WTC11 (cell line): Measurements from ENCODE around the gene PICALM.

Source experiments
- CREM ChIP-seq: sonication (generic); formaldehyde crosslinking; IDR thresholded peaks from 2 replicates; pipeline ENCODE4 v1.8.1; 2022; ENCODE audit warnings: mild to moderate bottlenecking, missing genetic modification reagents, moderate library complexity
- NR1H2 ChIP-seq: sonication (generic); formaldehyde crosslinking; IDR thresholded peaks from 2 replicates; pipeline ENCODE4 v1.9.0; 2021; ENCODE audit warnings: mild to moderate bottlenecking, moderate library complexity, missing genetic modification reagents
- SMAD4 ChIP-seq: sonication (generic); formaldehyde crosslinking; IDR thresholded peaks from 2 replicates; pipeline ENCODE4 v1.8.0; 2022; ENCODE audit warnings: mild to moderate bottlenecking, missing genetic modification reagents
- SP1 ChIP-seq: sonication (generic); formaldehyde crosslinking; conservative IDR thresholded peaks from 2 replicates; pipeline ENCODE4 v1.8.1; 2022; ENCODE audit warnings: missing genetic modification reagents
- TP53 ChIP-seq: sonication (generic); formaldehyde crosslinking; IDR thresholded peaks from 2 replicates; pipeline ENCODE4 v1.8.1; 2023; ENCODE audit warnings: mild to moderate bottlenecking, missing genetic modification reagents
- TF ChIP-seq, protein P1 (sequence below): sonication (generic); formaldehyde crosslinking; IDR thresholded peaks from 2 replicates; pipeline ENCODE4 v1.8.1; 2022; ENCODE audit warnings: low read depth, mild to moderate bottlenecking, moderate library complexity, missing genetic modification reagents, borderline replicate concordance
- TF ChIP-seq, protein P2 (sequence below): sonication (generic); formaldehyde crosslinking; IDR thresholded peaks from 2 replicates; pipeline ENCODE4 v1.8.0; 2022; ENCODE audit warnings: mild to moderate bottlenecking, missing genetic modification reagents
- TF ChIP-seq, protein P3 (sequence below): fragments of 200-600 bp; IDR thresholded peaks from 2 replicates; pipeline ENCODE4 v1.8.0; 2022; ENCODE audit warnings: antibody characterized with exemption
- TF ChIP-seq, protein P4 (sequence below): sonication (generic); formaldehyde crosslinking; IDR thresholded peaks from 2 replicates; pipeline ENCODE4 v1.8.0; 2022; ENCODE audit warnings: mild to moderate bottlenecking, missing genetic modification reagents
- TF ChIP-seq, protein P5 (sequence below): sonication (generic); formaldehyde crosslinking; IDR thresholded peaks from 2 replicates; pipeline ENCODE4 v1.8.0; 2022; ENCODE audit warnings: mild to moderate bottlenecking, missing genetic modification reagents

DNA sequence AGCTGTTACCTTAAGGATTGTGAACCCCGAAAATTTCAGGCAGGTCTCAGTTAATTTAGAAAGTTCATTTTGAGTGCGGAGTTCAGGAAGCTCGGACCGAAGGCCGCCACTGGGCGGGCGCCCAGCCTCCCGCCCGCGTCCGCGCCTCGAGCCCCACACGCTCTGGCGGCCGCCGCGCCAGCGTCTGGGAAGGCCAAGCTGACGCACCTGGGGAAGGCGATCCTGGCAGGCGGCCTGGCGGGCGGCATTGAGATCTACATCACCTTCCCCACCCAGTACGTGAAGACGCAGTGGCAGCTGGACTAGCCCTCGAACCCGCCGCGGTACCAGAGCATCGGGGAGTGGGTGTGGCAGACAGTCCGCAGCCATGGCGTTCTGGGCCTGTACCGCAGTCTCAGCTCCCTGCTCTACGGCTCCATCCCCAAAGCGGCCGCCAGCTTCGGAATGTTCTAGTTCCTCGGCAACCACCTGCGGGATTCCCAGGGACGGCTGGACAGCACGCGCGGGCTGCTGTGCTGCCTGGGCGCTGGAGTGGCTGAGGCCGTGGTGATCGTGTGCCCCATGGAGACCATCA is 134.2 kb downstream of the PICALM start:
- TF ChIP-seq SMAD4 (CRISPR knock-in tag): no peak
- TF ChIP-seq, protein P1, sequence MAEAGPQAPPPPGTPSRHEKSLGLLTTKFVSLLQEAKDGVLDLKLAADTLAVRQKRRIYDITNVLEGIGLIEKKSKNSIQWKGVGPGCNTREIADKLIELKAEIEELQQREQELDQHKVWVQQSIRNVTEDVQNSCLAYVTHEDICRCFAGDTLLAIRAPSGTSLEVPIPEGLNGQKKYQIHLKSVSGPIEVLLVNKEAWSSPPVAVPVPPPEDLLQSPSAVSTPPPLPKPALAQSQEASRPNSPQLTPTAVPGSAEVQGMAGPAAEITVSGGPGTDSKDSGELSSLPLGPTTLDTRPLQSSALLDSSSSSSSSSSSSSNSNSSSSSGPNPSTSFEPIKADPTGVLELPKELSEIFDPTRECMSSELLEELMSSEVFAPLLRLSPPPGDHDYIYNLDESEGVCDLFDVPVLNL (CRISPR knock-in tag): no peak
- no peak for TF ChIP-seq CREM (CRISPR knock-in tag)
- TF ChIP-seq, protein P2, sequence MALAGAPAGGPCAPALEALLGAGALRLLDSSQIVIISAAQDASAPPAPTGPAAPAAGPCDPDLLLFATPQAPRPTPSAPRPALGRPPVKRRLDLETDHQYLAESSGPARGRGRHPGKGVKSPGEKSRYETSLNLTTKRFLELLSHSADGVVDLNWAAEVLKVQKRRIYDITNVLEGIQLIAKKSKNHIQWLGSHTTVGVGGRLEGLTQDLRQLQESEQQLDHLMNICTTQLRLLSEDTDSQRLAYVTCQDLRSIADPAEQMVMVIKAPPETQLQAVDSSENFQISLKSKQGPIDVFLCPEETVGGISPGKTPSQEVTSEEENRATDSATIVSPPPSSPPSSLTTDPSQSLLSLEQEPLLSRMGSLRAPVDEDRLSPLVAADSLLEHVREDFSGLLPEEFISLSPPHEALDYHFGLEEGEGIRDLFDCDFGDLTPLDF (CRISPR knock-in tag): no peak
- TF ChIP-seq, protein P3, sequence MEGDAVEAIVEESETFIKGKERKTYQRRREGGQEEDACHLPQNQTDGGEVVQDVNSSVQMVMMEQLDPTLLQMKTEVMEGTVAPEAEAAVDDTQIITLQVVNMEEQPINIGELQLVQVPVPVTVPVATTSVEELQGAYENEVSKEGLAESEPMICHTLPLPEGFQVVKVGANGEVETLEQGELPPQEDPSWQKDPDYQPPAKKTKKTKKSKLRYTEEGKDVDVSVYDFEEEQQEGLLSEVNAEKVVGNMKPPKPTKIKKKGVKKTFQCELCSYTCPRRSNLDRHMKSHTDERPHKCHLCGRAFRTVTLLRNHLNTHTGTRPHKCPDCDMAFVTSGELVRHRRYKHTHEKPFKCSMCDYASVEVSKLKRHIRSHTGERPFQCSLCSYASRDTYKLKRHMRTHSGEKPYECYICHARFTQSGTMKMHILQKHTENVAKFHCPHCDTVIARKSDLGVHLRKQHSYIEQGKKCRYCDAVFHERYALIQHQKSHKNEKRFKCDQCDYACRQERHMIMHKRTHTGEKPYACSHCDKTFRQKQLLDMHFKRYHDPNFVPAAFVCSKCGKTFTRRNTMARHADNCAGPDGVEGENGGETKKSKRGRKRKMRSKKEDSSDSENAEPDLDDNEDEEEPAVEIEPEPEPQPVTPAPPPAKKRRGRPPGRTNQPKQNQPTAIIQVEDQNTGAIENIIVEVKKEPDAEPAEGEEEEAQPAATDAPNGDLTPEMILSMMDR: no peak
- TF ChIP-seq, protein P4, sequence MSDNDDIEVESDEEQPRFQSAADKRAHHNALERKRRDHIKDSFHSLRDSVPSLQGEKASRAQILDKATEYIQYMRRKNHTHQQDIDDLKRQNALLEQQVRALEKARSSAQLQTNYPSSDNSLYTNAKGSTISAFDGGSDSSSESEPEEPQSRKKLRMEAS (CRISPR knock-in tag): no peak
- TF ChIP-seq, protein P5, sequence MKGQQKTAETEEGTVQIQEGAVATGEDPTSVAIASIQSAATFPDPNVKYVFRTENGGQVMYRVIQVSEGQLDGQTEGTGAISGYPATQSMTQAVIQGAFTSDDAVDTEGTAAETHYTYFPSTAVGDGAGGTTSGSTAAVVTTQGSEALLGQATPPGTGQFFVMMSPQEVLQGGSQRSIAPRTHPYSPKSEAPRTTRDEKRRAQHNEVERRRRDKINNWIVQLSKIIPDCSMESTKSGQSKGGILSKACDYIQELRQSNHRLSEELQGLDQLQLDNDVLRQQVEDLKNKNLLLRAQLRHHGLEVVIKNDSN (CRISPR knock-in tag): no peak
- TF ChIP-seq SP1 (CRISPR knock-in tag): no peak
- no peak for TF ChIP-seq TP53 (CRISPR knock-in tag)
- no peak for TF ChIP-seq NR1H2 (CRISPR knock-in tag)
